Measurements from ENCODE around the gene HOTAIR. TPM values are rescaled to one million over a fixed set of nuclear protein-coding genes. Genes with fewer than 3 reads are reported as not detected.

HOTAIR gene
- total RNA-seq, 1 experiment from 2014 or later = 7.9 TPM

DNA sequence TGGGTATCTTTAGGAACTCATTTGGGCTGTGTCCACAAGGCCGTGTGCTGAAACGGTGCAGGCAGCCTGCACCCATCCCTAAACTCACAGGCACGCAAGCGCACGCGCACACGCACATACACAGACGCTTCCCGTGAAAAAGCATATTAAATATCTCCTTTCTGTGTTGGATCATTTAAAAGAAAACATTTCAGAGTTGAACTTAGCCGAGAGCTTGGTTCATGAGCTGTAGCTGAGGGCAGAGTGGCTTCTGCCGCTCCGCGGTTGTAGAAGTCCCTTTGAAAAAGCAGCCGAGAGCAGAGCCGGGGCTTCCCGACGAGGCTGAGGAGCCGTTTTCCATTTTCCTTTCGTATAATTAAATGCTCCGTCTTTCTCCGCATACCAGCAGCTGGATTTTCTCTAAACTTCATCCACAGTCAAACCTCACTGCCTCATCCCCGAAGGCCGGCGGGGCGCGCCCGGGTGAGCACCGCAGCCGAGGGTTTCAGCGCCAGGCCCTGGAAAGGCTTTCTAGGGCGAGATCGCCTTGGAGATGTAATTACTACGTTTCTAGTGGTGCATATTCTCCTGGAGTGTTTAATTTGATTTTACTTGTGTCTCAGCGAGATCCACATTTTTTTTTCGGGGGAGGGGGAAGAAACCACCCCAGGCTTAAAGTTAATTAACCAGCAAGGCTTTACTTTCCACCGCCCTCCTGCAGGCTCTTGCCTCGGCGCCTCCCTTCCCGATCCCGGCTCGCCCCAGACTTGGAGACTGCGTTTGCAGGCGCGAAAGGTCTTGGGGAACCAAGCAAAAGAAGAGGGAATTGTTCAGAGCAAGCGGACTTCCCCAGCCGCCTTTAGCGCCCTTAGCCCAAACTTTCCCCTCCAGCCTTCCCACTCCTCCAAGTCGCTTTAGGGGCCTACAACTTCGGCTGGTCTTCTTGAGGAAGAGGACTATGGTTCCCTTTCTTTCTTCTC, 39.1 kb downstream of the HOTAIR start:
- no peak for TF ChIP-seq EZH2 (IDR thresholded peaks at IDR 0.05; ENCODE audit: low read depth)
- TF ChIP-seq, protein P1, sequence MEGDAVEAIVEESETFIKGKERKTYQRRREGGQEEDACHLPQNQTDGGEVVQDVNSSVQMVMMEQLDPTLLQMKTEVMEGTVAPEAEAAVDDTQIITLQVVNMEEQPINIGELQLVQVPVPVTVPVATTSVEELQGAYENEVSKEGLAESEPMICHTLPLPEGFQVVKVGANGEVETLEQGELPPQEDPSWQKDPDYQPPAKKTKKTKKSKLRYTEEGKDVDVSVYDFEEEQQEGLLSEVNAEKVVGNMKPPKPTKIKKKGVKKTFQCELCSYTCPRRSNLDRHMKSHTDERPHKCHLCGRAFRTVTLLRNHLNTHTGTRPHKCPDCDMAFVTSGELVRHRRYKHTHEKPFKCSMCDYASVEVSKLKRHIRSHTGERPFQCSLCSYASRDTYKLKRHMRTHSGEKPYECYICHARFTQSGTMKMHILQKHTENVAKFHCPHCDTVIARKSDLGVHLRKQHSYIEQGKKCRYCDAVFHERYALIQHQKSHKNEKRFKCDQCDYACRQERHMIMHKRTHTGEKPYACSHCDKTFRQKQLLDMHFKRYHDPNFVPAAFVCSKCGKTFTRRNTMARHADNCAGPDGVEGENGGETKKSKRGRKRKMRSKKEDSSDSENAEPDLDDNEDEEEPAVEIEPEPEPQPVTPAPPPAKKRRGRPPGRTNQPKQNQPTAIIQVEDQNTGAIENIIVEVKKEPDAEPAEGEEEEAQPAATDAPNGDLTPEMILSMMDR (conservative IDR thresholded peaks at IDR 0.05) = no peak
- no peaks in the 10 kb centered on the region for H3K27me3 ChIP-seq (ENCODE audit: insufficient read depth, low read depth)

DNA sequence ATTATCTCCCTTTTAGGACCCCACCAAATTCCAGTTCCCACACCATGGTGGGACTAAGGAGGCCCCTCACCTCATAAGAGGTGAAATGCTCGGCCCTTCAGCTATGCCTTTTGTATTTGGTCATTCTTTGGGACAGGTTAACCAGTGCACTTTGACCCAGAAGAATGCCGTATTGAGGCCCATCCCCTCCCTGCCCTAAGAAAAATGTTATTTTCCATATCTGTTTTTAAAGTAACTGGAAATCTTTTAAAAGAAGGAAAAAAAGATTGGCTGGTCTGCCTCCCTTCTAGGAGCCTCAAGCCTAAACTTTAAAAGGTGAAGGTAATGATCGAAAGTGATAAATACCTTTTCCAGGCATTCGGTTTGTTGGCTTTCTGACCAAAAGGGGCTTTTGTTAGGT, 41.8 kb downstream of the HOTAIR start:
- DNase-seq = no peak
- Histone ChIP-seq H3K79me2 (ENCODE audit: low read depth) (no peaks in the 10 kb centered on the region), H3K4me2 (no peak overlapping the region), H2AFZ (no peak overlapping the region), H3K4me1 (replicated peaks; ENCODE audit: insufficient read depth) (peaks cover 2% of the 10 kb centered on the region; the same call in 1 of the 2 replicates), H3K36me3 (ENCODE audit: low read depth) (no peaks in the 10 kb centered on the region), H3K9me3 (ENCODE audit: insufficient read depth, low read depth) (no peaks in the 10 kb centered on the region), H3K27me3 (ENCODE audit: insufficient read depth, low read depth) (no peaks in the 10 kb centered on the region), H3K9me2 (ENCODE audit: insufficient read depth) (no peaks in the 10 kb centered on the region), H3K4me3 (no peak overlapping the region), H3F3A (ENCODE audit: insufficient read depth, low read depth) (no peaks in the 10 kb centered on the region), H3K27ac (no peak overlapping the region), H4K20me1 (ENCODE audit: insufficient read depth) (no peaks in the 10 kb centered on the region)
- ChIA-PET CTCF (no interaction called here), POLR2A (ENCODE audit: unreplicated experiment) (interaction anchor here (0.6 to 0.7 kb wide), 2 partner anchors 72 to 175 kb away, joined by 7 to 13 read pairs; no protein-coding TSS in a partner anchor)
- intact Hi-C loops (cut with micrococcal nuclease; ENCODE audit: unreplicated experiment) = no loop called here
- TF ChIP-seq, protein P1 (conservative IDR thresholded peaks at IDR 0.05) = no peak
- no peak for TF ChIP-seq EZH2 (IDR thresholded peaks at IDR 0.05; ENCODE audit: low read depth)
- no TSS peak for BruUV-seq (replicated peaks)

More for the DNA sequence above, 39.1 kb downstream of the HOTAIR start:
- Histone ChIP-seq H3K36me3 (ENCODE audit: low read depth) (no peaks in the 10 kb centered on the region), H2AFZ (no peak overlapping the region), H3K9me2 (ENCODE audit: insufficient read depth) (no peaks in the 10 kb centered on the region), H3K4me1 (replicated peaks; ENCODE audit: insufficient read depth) (peaks cover 5% of the 10 kb centered on the region; the same call in 1 of the 2 replicates), H3K9me3 (ENCODE audit: insufficient read depth, low read depth) (no peaks in the 10 kb centered on the region), H3K4me2 (no peak overlapping the region), H4K20me1 (ENCODE audit: insufficient read depth) (no peaks in the 10 kb centered on the region), H3K79me2 (ENCODE audit: low read depth) (peaks cover 17% of the 10 kb centered on the region), H3K4me3 (no peak overlapping the region), H3K27ac (no peak overlapping the region), H3F3A (ENCODE audit: insufficient read depth, low read depth) (no peaks in the 10 kb centered on the region)
- BruUV-seq (replicated peaks) = no TSS peak
- ChIA-PET CTCF (interaction anchor here (0.6 to 0.9 kb wide), 2 partner anchors 13 to 56 kb away, joined by 3 to 12 read pairs; no protein-coding TSS in a partner anchor), POLR2A (ENCODE audit: unreplicated experiment) (interaction anchor here (1.0 kb wide), 1 partner anchor 56 kb away, joined by 4 read pairs; no protein-coding TSS in a partner anchor)
- DNase-seq = no peak
- intact Hi-C loops (cut with micrococcal nuclease; ENCODE audit: unreplicated experiment) = no loop called here

DNA sequence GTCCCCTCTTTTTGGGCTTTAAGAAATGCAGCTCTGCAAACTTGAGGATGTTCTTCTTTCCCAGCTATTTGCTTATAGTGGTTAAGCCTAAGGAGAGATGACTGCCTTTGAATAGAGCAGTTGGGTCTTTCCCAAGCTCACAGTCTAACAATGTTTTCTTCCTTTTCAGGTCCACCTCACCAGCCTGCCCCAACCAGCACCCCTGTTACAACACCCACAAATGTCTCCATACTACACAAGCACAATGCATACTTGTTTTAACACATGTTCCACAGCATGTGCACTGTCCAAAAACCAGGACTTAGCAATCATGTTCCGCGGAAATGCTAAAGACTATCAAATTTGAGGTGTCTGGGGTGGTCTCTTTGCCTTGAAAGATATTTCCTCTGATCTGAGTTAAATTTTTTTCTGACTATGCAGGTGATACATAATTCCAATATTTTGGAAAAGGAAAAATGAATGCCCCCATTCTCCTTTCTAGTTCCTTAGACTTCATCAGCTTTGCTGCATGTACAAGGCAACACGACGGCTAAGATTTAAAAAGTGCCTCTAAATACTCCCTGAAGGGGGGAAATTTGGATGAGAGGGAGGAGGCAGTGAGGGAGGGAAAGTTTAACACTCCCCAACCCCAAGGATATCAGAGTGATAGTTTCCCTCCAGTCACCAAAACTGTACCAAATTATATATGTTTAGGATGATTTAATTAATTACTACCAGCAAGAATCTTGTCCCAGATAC, 42.7 kb downstream of the HOTAIR start:
- Histone ChIP-seq H3K4me2 (no peak overlapping the region), H3K4me1 (replicated peaks; ENCODE audit: insufficient read depth) (no peaks in the 10 kb centered on the region), H3F3A (ENCODE audit: insufficient read depth, low read depth) (no peaks in the 10 kb centered on the region), H3K4me3 (no peak overlapping the region), H4K20me1 (ENCODE audit: insufficient read depth) (no peaks in the 10 kb centered on the region), H2AFZ (no peak overlapping the region), H3K27me3 (ENCODE audit: insufficient read depth, low read depth) (no peaks in the 10 kb centered on the region), H3K9me3 (ENCODE audit: insufficient read depth, low read depth) (no peaks in the 10 kb centered on the region), H3K79me2 (ENCODE audit: low read depth) (no peaks in the 10 kb centered on the region), H3K36me3 (ENCODE audit: low read depth) (no peaks in the 10 kb centered on the region), H3K27ac (no peak overlapping the region), H3K9me2 (ENCODE audit: insufficient read depth) (no peaks in the 10 kb centered on the region)
- TF ChIP-seq EZH2 (IDR thresholded peaks at IDR 0.05; ENCODE audit: low read depth) = no peak
- TF ChIP-seq, protein P1 (conservative IDR thresholded peaks at IDR 0.05) = no peak
- CTCF ChIA-PET = no interaction called here
- BruUV-seq (replicated peaks) = no TSS peak
- intact Hi-C loops (cut with micrococcal nuclease; ENCODE audit: unreplicated experiment) = no loop called here
- no peak for DNase-seq
- POLR2A ChIA-PET (ENCODE audit: unreplicated experiment) = no interaction called here

All from PC-9 (cell line).